A549 (cell line): ENCODE measurements around the gene CPNE7. TPM values are rescaled to one million over a fixed set of nuclear protein-coding genes. Genes with fewer than 3 reads are reported as not detected.
A peak's percentile ranks its signal among the peaks of the same experiment; 100 is the strongest.
"Not testable (repeated sequence)": the region's sequence is repeated elsewhere in the genome, so short reads cannot be mapped to it uniquely, and the experiment has no call there.

Experiments used
- ATAC-seq, 2 experiments: fragments of 200-7000 bp in 1 of 2; fragments of >200 bp in 1 of 2; cut with Nextera tagmentation in 1 of 2; cut with Tn5 transposase in 1 of 2; 3 replicates each; pipeline versions ENCODE4 v1.8.0 to v1.9.1; 2018 to 2020; ENCODE audit warnings: mild to moderate bottlenecking in 1 of 2, moderate library complexity in 1 of 2
- CTCF ChIA-PET: fragments of 300-600 bp; sonication (Branson Sonifier 250); formaldehyde crosslinking; extraction: SDS; loops from one replicate; lab custom pipeline; 2021; ENCODE audit warnings: antibody characterized with exemption, inconsistent platforms; lab: Yijun Ruan, JAX
- POLR2A ChIA-PET: fragments of 350-600 bp; formaldehyde crosslinking; extraction: SDS; loops from one replicate; lab custom pipeline; 2021; ENCODE audit warnings: antibody characterized with exemption, inconsistent platforms; lab: Yijun Ruan, JAX
- DNase-seq, 2 experiments: peaks; one replicate each; pipeline versions ENCODE4 v3.0.0 to v3.0.0-alpha.2; 2011 to 2016; ENCODE audit warnings: low read depth in 1 of 2, low spot score in 1 of 2
- FAIRE-seq: peaks from 2 replicates; lab custom pipeline; 2011; peaks lifted over from hg19 to GRCh38; lab: Jason Lieb, UNC
- H3K27ac ChIP-seq, 2 experiments: fragments of >200 bp; sonication (Bioruptor Twin); formaldehyde crosslinking; 3 replicates each; pipeline ENCODE4 v1.5.1; 2016 to 2017
- H3K4me1 ChIP-seq: fragments of >200 bp; sonication (Bioruptor Twin); formaldehyde crosslinking; 3 replicates; pipeline ENCODE4 v1.6.1; 2016
- H3K4me2 ChIP-seq: fragments of >200 bp; sonication (Bioruptor Twin); formaldehyde crosslinking; 3 replicates; pipeline ENCODE4 v1.6.1; 2016
- H3K4me3 ChIP-seq: fragments of >200 bp; sonication (Bioruptor Twin); formaldehyde crosslinking; 3 replicates; pipeline ENCODE4 v1.5.1; 2016
- H3K9me3 ChIP-seq: fragments of >200 bp; sonication (Bioruptor Twin); formaldehyde crosslinking; 3 replicates; pipeline ENCODE4 v1.6.1; 2016
- BHLHE40 ChIP-seq: IDR thresholded peaks from 2 replicates; pipeline ENCODE4 v1.6.1; 2012; ENCODE audit warnings: low read depth, low read length, inconsistent platforms
- CBX8 ChIP-seq: fragments of 200-600 bp; sonication (generic); IDR thresholded peaks from 2 replicates; pipeline ENCODE4 v1.6.1; 2016
- CHD2 ChIP-seq: fragments of 150-350 bp; IDR thresholded peaks from 2 replicates; pipeline ENCODE4 v1.6.1; 2014; ENCODE audit warnings: low read length; ENCODE audit not compliant: partially characterized antibody
- CTCF ChIP-seq: fragments of >200 bp; sonication (Bioruptor Twin); formaldehyde crosslinking; IDR thresholded peaks from 3 replicates; pipeline ENCODE4 v1.5.1; 2016
- E2F6 ChIP-seq: IDR thresholded peaks from 2 replicates; pipeline ENCODE4 v1.6.1; 2012; ENCODE audit warnings: low read depth, borderline replicate concordance
- EHF ChIP-seq: fragments of 250-450 bp; sonication (Bioruptor Pico); IDR thresholded peaks from 2 replicates; pipeline ENCODE4 v1.5.0; 2020; ENCODE audit warnings: mild to moderate bottlenecking
- EP300 ChIP-seq, 2 experiments: fragments of >200 bp; sonication (Bioruptor Twin); formaldehyde crosslinking; IDR thresholded peaks; 2 replicates in 1 of 2; 3 replicates in 1 of 2; pipeline ENCODE4 v1.6.1; 2016 to 2017
- FOSB ChIP-seq: fragments of 250-450 bp; sonication (Bioruptor Pico); IDR thresholded peaks from 2 replicates; pipeline ENCODE4 v1.5.0; 2020; ENCODE audit warnings: mild to moderate bottlenecking, moderate library complexity
- FOSL2 ChIP-seq, 2 experiments: fragments of 450-650 bp in 1 of 2; fragments of >200 bp in 1 of 2; sonication (Bioruptor Twin) in 1 of 2; formaldehyde crosslinking; IDR thresholded peaks; 2 replicates each; pipeline versions ENCODE4 v1.5.0 to v1.6.1; 2016 to 2020; ENCODE audit warnings: mild to moderate bottlenecking in 1 of 2, moderate library complexity in 1 of 2
- HOXA7 ChIP-seq: fragments of 250-450 bp; sonication (Bioruptor Pico); IDR thresholded peaks from 2 replicates; pipeline ENCODE4 v1.5.0; 2020; ENCODE audit warnings: mild to moderate bottlenecking, moderate library complexity
- HOXB13 ChIP-seq: fragments of 250-450 bp; sonication (Bioruptor Pico); IDR thresholded peaks from 2 replicates; pipeline ENCODE4 v1.5.0; 2020; ENCODE audit warnings: low read depth, mild to moderate bottlenecking, moderate library complexity
- HOXB5 ChIP-seq: fragments of 250-450 bp; sonication (Bioruptor Pico); IDR thresholded peaks from 2 replicates; pipeline ENCODE4 v1.5.0; 2020; ENCODE audit warnings: mild to moderate bottlenecking, moderate library complexity
- JUN ChIP-seq, 2 experiments: fragments of >200 bp; sonication (Bioruptor Twin); formaldehyde crosslinking; IDR thresholded peaks; 2 replicates in 1 of 2; 3 replicates in 1 of 2; pipeline ENCODE4 v1.6.1; 2016 to 2017
- JUNB ChIP-seq: fragments of >200 bp; sonication (Bioruptor Twin); formaldehyde crosslinking; IDR thresholded peaks from 2 replicates; pipeline ENCODE4 v1.6.1; 2016
- MAFK ChIP-seq: fragments of 450-650 bp; IDR thresholded peaks from 2 replicates; pipeline ENCODE4 v1.6.1; 2014; ENCODE audit not compliant: partially characterized antibody
- MYC ChIP-seq: IDR thresholded peaks from 2 replicates; pipeline ENCODE4 v1.6.1; 2012; ENCODE audit warnings: mild to moderate bottlenecking, inconsistent platforms, low read length, improper control_type of control experiment, borderline replicate concordance
- NR3C1 ChIP-seq: fragments of >200 bp; sonication (Bioruptor Twin); formaldehyde crosslinking; IDR thresholded peaks from 3 replicates; pipeline ENCODE4 v1.6.1; 2017
- POLR2A ChIP-seq: IDR thresholded peaks from 2 replicates; pipeline ENCODE4 v1.6.1; 2012; ENCODE audit warnings: mild to moderate bottlenecking, low read length
- POLR2AphosphoS2 ChIP-seq: conservative IDR thresholded peaks from 2 replicates; pipeline ENCODE4 v1.6.1; 2012; ENCODE audit warnings: low read length, improper control_type of control experiment, inconsistent platforms
- RNF2 ChIP-seq: fragments of 200-600 bp; sonication (generic); IDR thresholded peaks from 2 replicates; pipeline ENCODE4 v1.6.1; 2016; ENCODE audit warnings: low read depth, mild to moderate bottlenecking, antibody characterized with exemption, moderate library complexity, borderline replicate concordance
- TP53 ChIP-seq: fragments of 250-450 bp; sonication (Bioruptor Pico); IDR thresholded peaks from 2 replicates; pipeline ENCODE4 v1.5.0; 2021; ENCODE audit warnings: mild to moderate bottlenecking, moderate library complexity
- USF2 ChIP-seq: fragments of 450-650 bp; IDR thresholded peaks from 2 replicates; pipeline ENCODE4 v1.6.1; 2014; ENCODE audit warnings: antibody characterized with exemption
- WGBS: methylation state at CpG from one replicate; pipeline ENCODE4 v1.1.6; 2017; ENCODE audit errors: missing lambda C conversion rate; 5-methylcytosine and 5-hydroxymethylcytosine counted together
- polyA plus RNA-seq, 4 experiments: library from polyadenylated mRNA; depleted of rRNA in 3 of 4; stranded (reverse); fragments of >200 nt; fragmentation: RNase III in 1 of 4; extraction: RNeasy Plus Mini Kit Qiagen cat#74134 plus additional on column Dnase treatment in 1 of 4; gene quantifications; 2 replicates in 3 of 4; 3 replicates in 1 of 4; pipeline ENCODE4 v1.2.3, GENCODE V29; 2011 to 2017
- TF ChIP-seq, protein P1 (sequence below): IDR thresholded peaks from 2 replicates; pipeline ENCODE4 v1.6.1; 2012
- TF ChIP-seq, protein P2 (sequence below): fragments of 250-450 bp; sonication (Bioruptor Pico); IDR thresholded peaks from 2 replicates; pipeline ENCODE4 v1.5.0; 2020; ENCODE audit warnings: low read depth, mild to moderate bottlenecking, moderate library complexity

The CPNE7 gene
- polyA plus RNA-seq, 2 of the 4 experiments (the other 2 are of a cell fraction) = 22.8 to 45.2 TPM

DNA sequence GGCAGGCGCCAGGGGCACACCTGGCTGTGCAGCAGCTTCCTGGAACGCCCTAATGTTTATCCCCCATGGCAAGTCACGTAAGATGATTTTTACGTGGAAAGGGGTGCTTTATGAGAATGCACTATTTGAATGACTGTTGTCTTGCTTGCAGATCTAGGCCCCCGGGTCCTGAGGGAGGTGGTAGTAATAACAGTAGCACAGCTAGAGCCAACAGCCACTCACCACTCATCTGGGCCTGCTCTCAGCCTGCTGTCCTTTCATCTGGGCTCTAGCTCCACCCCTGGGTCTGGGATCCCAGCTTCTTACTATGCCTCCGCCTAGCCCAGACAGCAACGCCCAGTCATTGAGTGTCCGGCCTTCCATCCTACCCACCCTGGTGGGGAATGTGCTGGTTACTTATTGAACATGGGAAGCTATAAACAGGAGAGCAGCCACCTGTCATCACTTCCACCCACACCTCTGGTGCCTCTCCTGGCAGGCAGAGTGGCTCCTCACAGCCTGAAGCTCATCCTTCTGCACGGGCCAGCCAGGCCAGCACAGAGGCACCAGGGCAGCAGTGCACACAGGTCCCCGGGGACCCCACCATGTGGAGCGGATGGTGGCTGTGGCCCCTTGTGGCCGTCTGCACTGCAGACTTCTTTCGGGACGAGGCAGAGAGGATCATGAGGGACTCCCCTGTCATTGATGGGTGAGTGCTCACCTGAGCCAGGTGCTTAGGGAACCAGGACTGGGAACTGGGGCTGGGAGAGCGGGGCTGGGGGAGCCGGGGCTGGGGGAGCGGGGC is 54.5 kb downstream of the CPNE7 start:
- H3K27ac ChIP-seq = 0 out of 6 replicates have a peak overlapping the region, but pooled peaks of 1 of the 2 experiments have one; percentile 20
- FAIRE-seq = no peak
- DNase-seq = no peak
- no peak for ATAC-seq
- peaks cover 27% of the 10 kb centered on the region for H3K4me1 ChIP-seq
- CTCF ChIA-PET = interaction anchor here (0.7 to 11.1 kb wide), 5 partner anchors 11 to 70 kb away, joined by 3 to 143 read pairs (median 5); partner anchors contain the start of gene DPEP1
- H3K4me2 ChIP-seq = no peak overlapping the region
- H3K4me3 ChIP-seq = no peak overlapping the region
- POLR2A ChIA-PET = no interaction called here
- WGBS = 87% methylated on average over 10 of the region's 17 CpGs
- peaks cover 6% of the 10 kb centered on the region; the same call in 1 of the 3 replicates for H3K9me3 ChIP-seq
- TF ChIP-seq CBX8 (no peak), EP300 (IDR thresholded peaks at IDR 0.05) (no peak), POLR2AphosphoS2 (no peak), NR3C1 (no peak), CTCF (no peak), EHF (no peak), RNF2 (no peak), JUNB (no peak)

- WGBS = 0% methylated on average over 5 of the region's 19 CpGs
- peaks cover 27% of the 10 kb centered on the region for H3K4me1 ChIP-seq
- TF ChIP-seq FOSB (CRISPR knock-in tag) = no peak
- TF ChIP-seq E2F6 = peak; percentile 58; the same call in 1 of the 2 replicates
- TF ChIP-seq JUN (IDR thresholded peaks at IDR 0.05) = peak in 1 of 2 experiments; percentile 54; a peak in 1 of 5 replicates
- TF ChIP-seq MYC = peak; percentile 52; the same call in 1 of the 2 replicates
- TF ChIP-seq USF2 = peak; percentile 84
- no peak for TF ChIP-seq FOSL2 (IDR thresholded peaks at IDR 0.05)
- peak; percentile 14; the same call in 1 of the 2 replicates for TF ChIP-seq FOSL2 (CRISPR knock-in tag; IDR thresholded peaks at IDR 0.05)
- TF ChIP-seq, protein P1, sequence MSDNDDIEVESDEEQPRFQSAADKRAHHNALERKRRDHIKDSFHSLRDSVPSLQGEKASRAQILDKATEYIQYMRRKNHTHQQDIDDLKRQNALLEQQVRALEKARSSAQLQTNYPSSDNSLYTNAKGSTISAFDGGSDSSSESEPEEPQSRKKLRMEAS = peak; percentile 84
- no peak for TF ChIP-seq HOXA7
- TF ChIP-seq POLR2A = peak; percentile 54
- TF ChIP-seq MAFK = peak; percentile 65
- peak; percentile 31; the same call in 1 of the 2 replicates for TF ChIP-seq HOXB5
- no peak for TF ChIP-seq TP53 (CRISPR knock-in tag)
- TF ChIP-seq CHD2 = no peak
- TF ChIP-seq, protein P2, sequence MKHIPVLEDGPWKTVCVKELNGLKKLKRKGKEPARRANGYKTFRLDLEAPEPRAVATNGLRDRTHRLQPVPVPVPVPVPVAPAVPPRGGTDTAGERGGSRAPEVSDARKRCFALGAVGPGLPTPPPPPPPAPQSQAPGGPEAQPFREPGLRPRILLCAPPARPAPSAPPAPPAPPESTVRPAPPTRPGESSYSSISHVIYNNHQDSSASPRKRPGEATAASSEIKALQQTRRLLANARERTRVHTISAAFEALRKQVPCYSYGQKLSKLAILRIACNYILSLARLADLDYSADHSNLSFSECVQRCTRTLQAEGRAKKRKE (CRISPR knock-in tag) = 0 out of 2 replicates have a peak, but pooled peaks have one; percentile 20
- TF ChIP-seq BHLHE40 = peak; percentile 73; the same call in 1 of the 2 replicates
- peak; percentile 27; the same call in 1 of the 2 replicates for TF ChIP-seq HOXB13 (CRISPR knock-in tag)
- peak overlapping the region; percentile 87 to 88 for H3K27ac ChIP-seq
- FAIRE-seq (no peak), ATAC-seq (peak; percentile 84 to 86), DNase-seq (peak; percentile 72 to 83)
- peak overlapping the region; percentile 24 for H3K4me3 ChIP-seq
- CTCF ChIA-PET = interaction anchor here (0.7 to 11.1 kb wide), 13 partner anchors 8 to 70 kb away, joined by 3 to 143 read pairs (median 3); partner anchors contain the start of genes CPNE7 and DPEP1
- POLR2A ChIA-PET = interaction anchor here (0.6 to 1.3 kb wide), 8 partner anchors 10 to 70 kb away, joined by 3 to 6 read pairs (median 4); partner anchors contain the start of gene CDK10
- peaks cover 6% of the 10 kb centered on the region; the same call in 1 of the 3 replicates for H3K9me3 ChIP-seq
- peak overlapping the region; percentile 95 for H3K4me2 ChIP-seq
Measured at GRCh38 chr16:89633064-89633631, 57.6 kb downstream of the CPNE7 start.

- WGBS = 49% methylated on average over 2 of the region's 2 CpGs
- H3K4me3 ChIP-seq, FAIRE-seq, POLR2A ChIA-PET, ATAC-seq, DNase-seq, H3K4me2 ChIP-seq, H3K9me3 ChIP-seq: not testable (repeated sequence)
- CTCF ChIA-PET = interaction anchor here (0.6 to 11.1 kb wide), 5 partner anchors 9 to 61 kb away, joined by 3 to 143 read pairs (median 3); partner anchors contain the start of gene DPEP1
- H3K27ac ChIP-seq = peak overlapping the region in 1 of 2 experiments; percentile 88; a peak in 3 of 6 replicates
- H3K4me1 ChIP-seq = peaks cover 27% of the 10 kb centered on the region
Measured at GRCh38 chr16:89634463-89635385, 59.2 kb downstream of the CPNE7 start.
